GM12874 (cell line): ENCODE data around the gene KCNJ1.

ENCODE experiments used
- TF ChIP-seq, protein P1 (sequence below): IDR thresholded peaks from 2 replicates; pipeline ENCODE4 v1.5.1; 2011; ENCODE audit warnings: low read depth, mild to moderate bottlenecking, control low read depth, low read length, moderate library complexity; ENCODE audit not compliant: insufficient read depth

KCNJ1 gene

DNA sequence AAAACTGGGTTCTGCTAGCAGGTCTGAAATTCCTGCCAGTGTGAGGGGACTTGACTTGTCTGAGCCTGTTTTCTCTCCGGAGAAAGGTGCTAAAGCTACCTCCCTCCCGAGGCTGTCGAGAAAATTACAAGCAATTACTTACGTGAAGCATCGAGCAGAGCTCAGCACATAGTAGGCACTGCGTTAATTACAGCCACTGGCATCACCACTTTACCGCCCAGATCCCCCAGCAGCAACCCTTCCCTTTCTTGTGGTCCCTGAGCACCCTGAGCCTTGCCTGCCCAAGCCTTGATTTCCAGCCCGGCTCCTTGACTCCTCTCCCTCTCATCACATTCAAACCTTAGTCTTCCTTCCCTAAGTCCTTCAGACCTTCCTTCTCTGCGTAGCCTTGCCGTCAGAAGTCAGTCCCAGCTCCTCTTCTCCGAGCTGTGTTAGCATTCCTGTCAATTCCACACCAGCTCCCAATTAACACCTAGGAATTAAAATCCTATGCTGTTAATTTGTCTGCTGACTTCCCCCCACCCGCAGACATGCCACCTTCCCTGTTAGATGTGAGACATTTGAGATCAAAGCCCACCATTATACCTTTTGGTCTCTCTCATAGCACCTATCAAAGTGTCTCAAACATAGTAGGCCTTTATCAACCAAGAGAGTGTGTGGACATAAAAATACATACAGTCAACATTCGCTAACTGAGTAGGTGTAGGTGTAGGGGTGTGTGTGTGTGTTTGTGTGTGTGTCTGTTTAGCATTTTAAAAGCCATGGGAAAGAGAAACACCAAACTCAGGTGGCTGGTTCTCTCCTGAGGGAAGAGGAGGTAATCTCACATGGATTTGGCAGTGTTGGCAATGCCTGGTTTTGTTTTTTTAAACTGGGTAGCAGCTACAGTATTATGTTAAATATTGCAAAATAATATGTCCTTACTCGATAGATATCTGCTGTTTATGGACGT, 21.2 kb upstream of the KCNJ1 start:
- TF ChIP-seq, protein P1, sequence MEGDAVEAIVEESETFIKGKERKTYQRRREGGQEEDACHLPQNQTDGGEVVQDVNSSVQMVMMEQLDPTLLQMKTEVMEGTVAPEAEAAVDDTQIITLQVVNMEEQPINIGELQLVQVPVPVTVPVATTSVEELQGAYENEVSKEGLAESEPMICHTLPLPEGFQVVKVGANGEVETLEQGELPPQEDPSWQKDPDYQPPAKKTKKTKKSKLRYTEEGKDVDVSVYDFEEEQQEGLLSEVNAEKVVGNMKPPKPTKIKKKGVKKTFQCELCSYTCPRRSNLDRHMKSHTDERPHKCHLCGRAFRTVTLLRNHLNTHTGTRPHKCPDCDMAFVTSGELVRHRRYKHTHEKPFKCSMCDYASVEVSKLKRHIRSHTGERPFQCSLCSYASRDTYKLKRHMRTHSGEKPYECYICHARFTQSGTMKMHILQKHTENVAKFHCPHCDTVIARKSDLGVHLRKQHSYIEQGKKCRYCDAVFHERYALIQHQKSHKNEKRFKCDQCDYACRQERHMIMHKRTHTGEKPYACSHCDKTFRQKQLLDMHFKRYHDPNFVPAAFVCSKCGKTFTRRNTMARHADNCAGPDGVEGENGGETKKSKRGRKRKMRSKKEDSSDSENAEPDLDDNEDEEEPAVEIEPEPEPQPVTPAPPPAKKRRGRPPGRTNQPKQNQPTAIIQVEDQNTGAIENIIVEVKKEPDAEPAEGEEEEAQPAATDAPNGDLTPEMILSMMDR = no peak

GRCh38 chr11:128886406-128887124, 19.5 kb upstream of the KCNJ1 start:
- TF ChIP-seq, protein P1 = no peak

GRCh38 chr11:128884703-128885338, 17.7 kb upstream of the KCNJ1 start:
- TF ChIP-seq, protein P1 = peak; percentile 63

- TF ChIP-seq, protein P1 = no peak
Observed at GRCh38 chr11:128884054-128884453, 17.0 kb upstream of the KCNJ1 start.

DNA sequence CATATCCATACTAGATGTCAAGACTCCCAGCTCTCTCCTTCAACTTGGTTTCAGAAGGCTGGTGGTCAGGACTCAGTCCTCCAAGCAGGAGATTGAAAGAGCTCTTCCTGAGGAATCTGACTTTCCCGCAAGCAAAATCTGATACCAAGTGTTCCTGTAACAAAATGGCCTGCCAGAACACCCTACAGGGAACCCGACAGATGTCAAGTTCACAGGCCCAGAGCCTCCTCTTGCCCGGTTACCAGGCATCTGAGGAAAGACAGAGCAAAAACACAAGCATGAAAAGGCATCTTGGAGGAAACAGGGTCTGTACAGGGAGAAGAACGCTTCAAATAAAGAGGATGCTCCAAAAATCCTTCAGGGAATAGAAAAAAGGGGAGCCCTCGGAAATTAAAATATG, 15.4 kb upstream of the KCNJ1 start:
- TF ChIP-seq, protein P1 = no peak

DNA sequence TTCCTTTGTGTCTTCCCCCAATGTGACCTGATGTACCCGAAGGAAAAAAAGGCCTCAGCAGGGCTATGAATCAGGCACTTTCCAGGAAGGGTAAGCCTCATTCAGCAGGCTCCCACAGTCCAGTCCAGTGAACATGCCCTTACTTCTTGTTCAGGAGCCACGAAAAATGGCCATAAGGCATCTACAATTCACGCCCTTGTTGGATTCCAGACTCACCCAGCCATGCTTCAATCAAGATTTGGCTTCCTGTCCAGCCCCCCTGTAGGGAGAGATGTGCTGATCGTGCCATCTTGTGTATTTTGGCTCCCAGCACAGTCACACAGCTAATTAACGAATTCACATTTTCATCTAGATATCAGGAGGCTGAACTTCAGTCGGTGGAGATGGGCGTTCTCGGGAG, 14.1 kb upstream of the KCNJ1 start:
- TF ChIP-seq, protein P1 = no peak

GRCh38 chr11:128879817-128880216, 12.7 kb upstream of the KCNJ1 start:
- TF ChIP-seq, protein P1 = no peak
